ENCODE results near the gene WDFY3. TPM values are rescaled to one million over a fixed set of nuclear protein-coding genes. Genes with fewer than 3 reads are reported as not detected.

Gene WDFY3
- total and polyA plus RNA-seq, 2 of the 4 experiments (the other 2 are of a cell fraction) = 12.5 to 58.1 TPM

GRCh38 chr4:84677093-84677492, 289.4 kb downstream of the WDFY3 start:
- H3K56ac ChIP-seq (ENCODE audit: extremely low read depth, insufficient read depth, low read length) = no peak overlapping the region
- BruUV-seq (replicated peaks) = no TSS peak
- H2BK15ac ChIP-seq (ENCODE audit: low read depth, low read length) = no peak overlapping the region
- H3K4me2 ChIP-seq (ENCODE audit: low read depth, low read length) = no peak overlapping the region
- WGBS, 2 experiments (ENCODE audit: extremely low coverage in 2 of 2, insufficient read length in 1 of 2) = no CpG with 5 or more reads among the region's 9 CpGs
- H2AK5ac ChIP-seq (ENCODE audit: low read depth, low read length) = no peak overlapping the region
- TF ChIP-seq POLR2A (IDR thresholded peaks at IDR 0.05; ENCODE audit: low read depth, low read length) (no peak), CHD1 (IDR thresholded peaks at IDR 0.05; ENCODE audit: low read depth, low read length) (no peak), NFE2L2 (IDR thresholded peaks at IDR 0.05; ENCODE audit: low read depth, low read length) (no peak), RCOR1 (IDR thresholded peaks at IDR 0.05; ENCODE audit: insufficient replicate concordance, low read length) (no peak), ELK1 (IDR thresholded peaks at IDR 0.05; ENCODE audit: borderline replicate concordance, low read depth, low read length) (no peak), SMC3 (IDR thresholded peaks at IDR 0.05; ENCODE audit: low read depth, low read length) (no peak), MXI1 (IDR thresholded peaks at IDR 0.05; ENCODE audit: borderline replicate concordance, low read depth, low read length) (no peak), FOS (IDR thresholded peaks at IDR 0.05; ENCODE audit: low read depth, low read length) (no peak), BHLHE40 (IDR thresholded peaks at IDR 0.05; ENCODE audit: low read depth, low read length) (no peak), MAZ (IDR thresholded peaks at IDR 0.05; ENCODE audit: borderline replicate concordance, low read depth, low read length) (no peak), RAD21 (IDR thresholded peaks at IDR 0.05; ENCODE audit: low read length) (no peak)
- TF ChIP-seq, protein P1, sequence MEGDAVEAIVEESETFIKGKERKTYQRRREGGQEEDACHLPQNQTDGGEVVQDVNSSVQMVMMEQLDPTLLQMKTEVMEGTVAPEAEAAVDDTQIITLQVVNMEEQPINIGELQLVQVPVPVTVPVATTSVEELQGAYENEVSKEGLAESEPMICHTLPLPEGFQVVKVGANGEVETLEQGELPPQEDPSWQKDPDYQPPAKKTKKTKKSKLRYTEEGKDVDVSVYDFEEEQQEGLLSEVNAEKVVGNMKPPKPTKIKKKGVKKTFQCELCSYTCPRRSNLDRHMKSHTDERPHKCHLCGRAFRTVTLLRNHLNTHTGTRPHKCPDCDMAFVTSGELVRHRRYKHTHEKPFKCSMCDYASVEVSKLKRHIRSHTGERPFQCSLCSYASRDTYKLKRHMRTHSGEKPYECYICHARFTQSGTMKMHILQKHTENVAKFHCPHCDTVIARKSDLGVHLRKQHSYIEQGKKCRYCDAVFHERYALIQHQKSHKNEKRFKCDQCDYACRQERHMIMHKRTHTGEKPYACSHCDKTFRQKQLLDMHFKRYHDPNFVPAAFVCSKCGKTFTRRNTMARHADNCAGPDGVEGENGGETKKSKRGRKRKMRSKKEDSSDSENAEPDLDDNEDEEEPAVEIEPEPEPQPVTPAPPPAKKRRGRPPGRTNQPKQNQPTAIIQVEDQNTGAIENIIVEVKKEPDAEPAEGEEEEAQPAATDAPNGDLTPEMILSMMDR (conservative IDR thresholded peaks at IDR 0.05; ENCODE audit: low read depth, low read length) = no peak
- H3K23ac ChIP-seq (ENCODE audit: low read depth, low read length) = no peak overlapping the region
- H4K8ac ChIP-seq (ENCODE audit: low read depth in 2 of 2, low read length in 2 of 2) = no peak overlapping the region
- H3K14ac ChIP-seq (replicated peaks; ENCODE audit: low read depth, low read length) = no peak overlapping the region
- in situ Hi-C loops (cut with MboI; ENCODE audit: low sequenced_read_pairs) (no loop called here), dilution Hi-C loops (cut with HindIII; ENCODE audit: low sequenced_read_pairs, unreplicated experiment) (no loop called here), intact Hi-C loops (cut with micrococcal nuclease) (no loop called here)
- no peak overlapping the region for H3K9ac ChIP-seq (ENCODE audit: low read depth, low read length)
- H3K9me3 ChIP-seq (ENCODE audit: control insufficient read depth, insufficient read depth, low read length) = no peaks in the 10 kb centered on the region
- POLR2A ChIA-PET (ENCODE audit: unreplicated experiment) = no interaction called here
- no peak overlapping the region for H2AK9ac ChIP-seq (replicated peaks; ENCODE audit: low read depth, low read length, poor library complexity)
- 0 out of 2 replicates have a peak, but pooled peaks cover 9% of the 10 kb centered on the region for H4K20me1 ChIP-seq (ENCODE audit: insufficient read depth, low read length)
- no peak overlapping the region for H3K4me3 ChIP-seq (ENCODE audit: insufficient read depth, low read depth, low read length)
- peaks cover 9% of the 10 kb centered on the region for H3K4me1 ChIP-seq (ENCODE audit: control insufficient read depth, insufficient read depth, low read length)
- no peak overlapping the region for H2BK20ac ChIP-seq (ENCODE audit: low read depth, low read length)
- no peak overlapping the region for H4K91ac ChIP-seq (ENCODE audit: insufficient read depth, low read depth, low read length)
- no peak overlapping the region for H2AFZ ChIP-seq (replicated peaks; ENCODE audit: low read length, poor library complexity)
- no peak overlapping the region for H3K27ac ChIP-seq (ENCODE audit: insufficient read depth, low read length)
- peaks cover 10% of the 10 kb centered on the region for H3K9me1 ChIP-seq (ENCODE audit: insufficient read depth, low read length)
- H3K27me3 ChIP-seq (ENCODE audit: control insufficient read depth, insufficient read depth, low read length) = no peaks in the 10 kb centered on the region
- CTCF ChIA-PET = no interaction called here
- H3K79me1 ChIP-seq (ENCODE audit: low read depth in 1 of 2, low read length in 2 of 2) = 0 out of 4 replicates have a peak, but pooled peaks cover 5 to 6% of the 10 kb centered on the region in 2 experiments
- H3K4ac ChIP-seq (ENCODE audit: low read depth, low read length) = no peak overlapping the region
- H3K18ac ChIP-seq (ENCODE audit: low read depth, low read length) = no peak overlapping the region
- H2BK5ac ChIP-seq (ENCODE audit: low read depth, low read length, poor library complexity, severe bottlenecking) = no peak overlapping the region
- no peak overlapping the region for H4K5ac ChIP-seq (ENCODE audit: low read depth, low read length)
- no peak overlapping the region for H2BK120ac ChIP-seq (ENCODE audit: low read depth, low read length)
- peaks cover 32% of the 10 kb centered on the region for H3K36me3 ChIP-seq (ENCODE audit: control insufficient read depth, insufficient read depth, low read length)
- no peak for ATAC-seq (ENCODE audit: low read depth)
- no peak for DNase-seq
